Measurements from ENCODE around the gene CFAP299.

The CFAP299 gene

DNA sequence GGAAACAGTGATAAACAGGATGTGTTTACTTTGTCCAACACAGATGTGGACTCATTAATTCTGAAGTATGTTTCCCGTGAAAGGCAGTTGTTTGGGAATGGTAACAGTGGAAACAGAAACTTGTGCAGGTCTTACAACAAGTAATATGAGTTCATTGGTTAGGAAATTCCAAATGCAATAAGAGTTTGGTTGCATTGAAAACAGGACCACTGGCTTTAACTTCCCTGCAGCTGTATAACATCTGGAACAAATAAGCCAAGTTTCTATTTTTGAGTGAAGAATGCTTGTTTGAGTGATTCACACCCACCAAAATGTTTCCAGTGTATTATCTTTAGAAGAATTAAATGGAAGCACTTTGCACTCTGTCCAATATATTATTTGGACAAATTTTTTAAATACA lies 612.6 kb downstream of the CFAP299 start:
- no peak for DNase-seq

GRCh38 chr4:80948995-80949394 lies 613.5 kb downstream of the CFAP299 start:
- DNase-seq, result no peak

- no peak for DNase-seq
Measured at GRCh38 chr4:80956421-80956820, 620.9 kb downstream of the CFAP299 start.

- no peak for DNase-seq
Measured at GRCh38 chr4:80963051-80963450, 627.5 kb downstream of the CFAP299 start.

- DNase-seq, result no peak
Measured at GRCh38 chr4:80967346-80967745, 631.8 kb downstream of the CFAP299 start.

- DNase-seq, result no peak
Measured at GRCh38 chr4:80980239-80980638, 644.7 kb downstream of the CFAP299 start.

DNA sequence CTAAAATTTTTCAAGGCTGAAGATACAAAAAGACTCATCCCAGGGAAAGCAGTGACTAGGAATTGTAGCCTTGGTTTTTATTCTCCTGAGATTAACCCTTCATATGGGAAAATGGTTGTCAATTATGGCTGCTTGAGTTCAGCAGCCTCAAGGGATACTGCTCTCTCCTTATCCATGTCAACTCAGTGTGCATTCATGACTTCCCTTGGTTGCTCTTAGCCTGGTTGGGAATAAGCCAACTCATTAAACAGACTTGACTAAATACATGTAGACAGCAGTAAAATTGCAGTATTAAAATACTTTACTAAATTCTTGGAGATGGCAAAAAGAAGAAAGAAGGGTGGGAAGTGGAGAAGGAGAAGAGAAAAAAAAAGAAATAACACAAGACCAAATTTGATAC lies 650.5 kb downstream of the CFAP299 start:
- no peak for DNase-seq

DNA sequence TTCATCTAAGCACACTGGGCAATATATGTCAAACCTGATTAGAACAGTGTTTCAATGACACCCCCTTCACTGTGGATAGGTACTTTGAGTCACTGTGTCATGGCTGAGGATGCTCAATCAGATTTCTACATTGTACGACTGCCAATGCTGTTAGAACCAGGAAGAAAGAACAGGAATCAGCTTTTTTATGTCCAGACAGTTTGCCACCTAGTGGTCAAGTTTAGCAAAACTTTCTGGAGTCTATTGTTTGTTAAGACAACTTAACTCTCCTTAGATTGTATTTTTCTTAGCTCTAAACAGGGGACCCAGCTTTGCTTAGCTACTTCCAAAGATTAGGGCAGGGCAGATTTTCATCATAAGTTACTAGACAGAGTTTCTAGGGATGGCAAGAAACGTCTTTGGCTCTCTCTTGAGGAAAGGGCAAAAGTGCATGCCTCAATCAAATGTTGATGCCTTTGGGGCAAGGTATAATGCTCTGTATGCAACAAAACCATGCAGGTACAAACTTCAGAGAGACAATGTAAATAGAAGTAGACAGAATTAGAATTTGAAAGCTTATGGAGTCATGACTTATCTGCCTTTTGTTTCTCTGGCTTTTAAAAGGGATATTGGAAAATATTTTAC lies 654.5 kb downstream of the CFAP299 start:
- peak; percentile 61 to 62 for DNase-seq

DNA sequence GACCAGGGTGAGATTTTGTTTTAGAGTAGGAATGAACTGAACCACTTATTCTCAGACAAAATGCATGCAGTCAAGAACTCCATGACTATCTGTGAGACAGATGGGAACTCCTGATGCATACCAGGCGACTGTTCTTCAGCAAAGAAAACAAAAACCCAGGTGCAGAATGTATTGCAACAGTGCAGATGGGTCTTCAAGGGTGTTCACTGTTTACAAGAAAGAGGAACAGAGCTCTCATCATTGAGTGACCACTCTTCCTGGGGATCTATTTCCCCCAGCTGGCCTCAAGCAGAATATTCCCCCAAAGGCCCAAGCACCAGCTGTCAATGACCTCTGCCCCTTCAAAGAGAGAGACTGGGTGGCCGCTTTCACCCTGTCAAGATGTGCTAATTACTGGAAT lies 655.3 kb downstream of the CFAP299 start:
- no peak for DNase-seq

GRCh38 chr4:80999943-81000342 lies 664.4 kb downstream of the CFAP299 start:
- DNase-seq, result no peak

DNA sequence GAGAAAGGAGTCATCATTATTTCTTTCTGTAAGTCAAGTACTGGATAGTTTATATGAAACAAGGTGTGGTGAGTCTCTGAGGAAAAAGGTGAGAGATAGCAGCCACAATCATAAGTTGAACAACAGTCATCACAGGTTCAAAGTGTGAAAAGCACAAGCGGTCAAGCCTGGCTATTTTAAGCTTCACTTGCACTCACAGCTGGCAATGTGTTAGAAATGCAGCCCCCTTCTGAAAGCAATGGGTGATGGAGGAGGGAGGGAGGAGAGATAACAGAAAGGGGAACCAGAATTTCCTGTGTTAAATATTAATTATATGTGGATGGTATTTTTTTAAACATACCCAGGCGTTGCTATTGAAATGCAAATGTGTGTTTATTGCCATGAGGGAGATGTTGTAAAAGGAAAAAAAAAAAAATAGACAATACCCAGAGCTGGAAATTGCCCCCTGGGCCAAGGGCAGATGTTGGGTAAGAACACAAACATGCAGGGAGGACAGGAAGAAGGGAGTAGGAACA lies 668.1 kb downstream of the CFAP299 start:
- DNase-seq, result no peak

DNA sequence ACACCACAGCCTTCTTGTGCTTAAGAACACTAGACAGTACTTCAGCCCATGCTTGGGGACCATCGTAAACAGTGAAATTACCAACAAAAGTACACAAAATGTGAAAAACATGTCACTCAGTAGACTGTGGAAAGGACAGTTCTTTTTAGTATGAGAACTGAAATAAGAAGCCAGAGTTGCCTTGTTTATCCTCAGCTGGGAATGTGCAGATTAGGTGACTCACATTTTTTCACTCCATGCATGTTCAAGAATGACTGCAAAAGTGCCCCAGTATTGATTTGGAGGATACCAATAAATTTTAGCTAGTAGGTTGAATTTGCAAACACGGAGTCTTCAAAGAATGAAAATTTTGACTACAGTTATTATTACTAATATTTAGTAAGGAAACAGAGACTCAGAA lies 671.9 kb downstream of the CFAP299 start:
- DNase-seq, result no peak

Measured in inflammatory macrophage (primary cell).